Stimulated activated CD8-positive, alpha-beta memory T cell treated with anti-CD3 and anti-CD28 coated beads, Interleukin-15, amount 100 ng/mL, for 48 hours (primary cell): ENCODE measurements around the gene CECR2.

Experiments
- DNase-seq, 2 donors: peaks; one replicate each; pipeline ENCODE4 v3.0.0-alpha.2; 2020; ENCODE audit warnings: low read depth in 2 of 2

CECR2 gene

DNA sequence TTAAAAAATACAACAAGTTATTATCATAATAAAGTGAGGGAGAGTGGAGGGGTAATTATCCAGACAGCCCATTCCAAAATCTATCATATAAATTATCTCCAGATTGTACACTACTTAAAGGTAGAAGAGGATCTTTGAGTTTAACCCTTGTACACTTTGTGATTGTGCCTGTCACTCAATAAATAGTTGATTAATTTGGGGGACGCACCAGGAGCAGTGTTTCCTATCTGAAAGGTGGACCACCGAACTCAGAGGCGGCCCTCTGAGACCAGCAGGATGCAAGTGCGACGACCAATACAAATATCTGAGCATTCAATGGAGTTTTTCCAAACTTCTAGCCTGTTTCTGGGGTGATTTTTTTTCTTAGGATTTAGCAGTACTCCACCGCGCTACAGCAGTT is 1.1 kb upstream of the CECR2 start:
- DNase-seq, result no peak

DNA sequence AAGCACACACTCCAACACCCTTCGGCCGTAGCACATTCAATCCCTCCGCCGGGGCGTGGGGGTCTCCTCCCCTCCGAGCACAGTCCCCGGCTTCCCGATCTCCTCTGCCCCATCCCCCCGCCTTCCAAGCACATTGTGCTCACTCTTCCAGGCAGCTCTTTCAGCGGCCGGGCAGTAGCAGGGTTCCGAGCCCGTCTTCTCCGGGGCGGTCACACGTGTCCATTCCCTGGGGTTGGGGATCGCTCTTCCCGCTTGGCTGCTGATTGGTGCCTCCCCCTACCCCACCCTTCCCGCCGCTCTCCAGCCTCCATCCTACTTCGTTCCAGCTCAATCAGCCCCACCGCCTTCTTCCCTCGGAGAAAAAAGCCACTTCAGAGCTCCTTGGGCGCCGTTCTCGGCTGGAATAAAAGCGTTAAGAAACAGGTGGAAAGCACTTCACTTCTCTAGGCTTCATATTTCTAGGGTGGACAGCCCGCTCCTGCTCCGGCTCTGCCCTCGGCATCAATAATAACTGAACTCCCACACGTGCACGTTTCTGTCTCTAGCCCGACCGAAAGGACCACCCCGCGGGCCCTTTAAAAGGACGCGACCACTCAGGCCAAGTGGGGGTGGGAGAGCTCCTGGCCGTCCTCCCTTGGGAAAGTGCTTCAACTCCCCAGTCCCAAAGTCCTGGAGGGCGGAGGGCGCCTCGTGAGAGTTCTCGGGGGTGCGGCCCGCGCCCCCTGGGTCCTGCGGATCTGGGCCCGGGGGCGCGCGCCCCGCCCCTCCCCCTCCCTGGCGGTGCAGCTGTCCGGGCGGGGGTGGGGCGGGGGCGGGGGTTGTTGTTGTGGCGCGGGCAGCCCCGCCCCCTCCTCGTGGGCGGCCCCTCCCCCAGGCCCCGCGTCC is 464 bp upstream of the CECR2 start:
- no peak for DNase-seq

DNA sequence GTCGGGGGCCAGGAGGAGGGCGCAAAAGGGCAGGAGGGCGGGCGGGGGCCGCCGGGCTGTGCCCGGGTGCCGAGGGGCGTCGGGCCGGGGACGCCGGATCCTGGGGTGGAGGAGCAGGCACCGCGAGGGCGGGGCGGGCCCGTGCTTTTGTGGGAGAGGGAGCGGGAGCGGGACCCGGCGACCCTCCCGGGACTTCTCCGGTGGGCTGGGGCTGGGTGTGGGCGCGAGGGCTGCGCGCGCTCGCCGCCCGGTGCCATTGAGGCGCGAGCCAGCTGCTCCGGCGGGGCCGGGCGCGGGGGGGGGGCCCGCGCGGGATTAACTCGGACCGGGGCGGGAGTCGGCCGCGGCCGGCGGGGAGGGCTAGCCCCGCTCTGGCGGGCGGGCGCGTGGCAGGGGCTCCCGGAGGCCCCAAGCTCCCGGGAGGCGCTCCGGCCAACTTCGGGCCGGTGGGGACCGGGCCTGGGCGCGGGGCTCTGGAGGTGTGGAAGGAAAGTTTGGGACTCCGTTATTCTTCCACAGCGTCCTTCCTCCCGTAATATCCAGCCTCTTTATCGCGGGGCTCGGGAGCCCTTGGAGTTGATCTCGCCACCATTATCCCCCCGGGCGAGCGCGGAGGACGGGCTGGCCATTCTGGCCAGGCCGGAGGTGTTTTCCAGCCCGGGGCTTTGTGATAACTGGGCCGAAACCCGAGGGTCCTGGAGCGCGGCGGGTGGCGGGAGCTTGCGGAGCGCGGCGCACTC is 936 bp downstream of the CECR2 start:
- DNase-seq, result no peak

DNA sequence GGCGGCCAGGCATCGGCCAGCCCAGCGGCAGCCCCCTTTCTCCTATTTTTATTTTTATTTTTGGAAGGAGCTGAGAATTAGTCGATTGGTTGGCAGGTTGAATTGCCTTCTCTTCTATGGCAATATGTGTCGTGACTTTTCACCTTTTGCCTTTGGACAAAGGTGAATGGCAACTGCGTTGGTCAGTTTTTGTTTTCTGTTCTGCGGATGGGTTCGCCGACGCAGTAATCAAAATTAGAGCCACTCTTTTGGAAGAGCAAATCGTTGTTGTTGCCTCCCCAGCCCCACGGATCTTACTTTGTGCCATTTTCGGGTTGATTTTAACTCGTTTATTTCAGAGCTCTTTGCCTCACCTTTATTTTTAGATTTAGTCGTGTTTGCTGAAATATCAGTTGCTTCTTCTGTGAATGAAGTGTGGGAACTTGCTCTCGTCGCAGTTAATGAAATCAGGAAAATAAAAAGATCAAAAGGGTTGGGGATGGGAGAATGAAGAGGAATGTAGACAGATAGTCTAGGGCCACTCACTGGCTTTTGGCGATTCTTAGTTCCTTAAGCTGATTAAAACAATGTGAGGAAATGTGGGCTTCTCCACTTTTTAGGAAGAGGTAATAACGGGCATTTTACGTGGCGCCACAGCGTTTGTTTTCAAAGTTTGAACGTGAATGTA is 1.6 kb downstream of the CECR2 start:
- no peak for DNase-seq

DNA sequence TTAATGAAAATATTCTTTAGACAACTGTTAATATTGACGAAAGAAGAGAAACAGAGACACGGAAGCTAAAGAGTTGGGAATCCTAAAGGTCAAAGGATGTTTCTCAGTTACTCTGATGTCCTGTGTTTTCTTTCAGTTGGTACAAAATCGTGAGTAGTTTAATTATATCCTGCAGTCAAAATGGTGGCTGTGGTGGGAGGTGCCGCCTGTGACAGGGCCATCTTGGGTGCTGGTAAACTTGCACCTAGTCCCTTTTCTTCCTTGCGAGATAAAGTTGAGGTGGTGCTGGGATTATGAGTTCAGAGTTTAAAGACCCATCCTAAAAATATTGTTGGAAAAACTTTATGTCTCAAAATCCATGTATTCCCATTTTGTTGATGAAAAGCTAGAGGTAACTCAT is 2.2 kb downstream of the CECR2 start:
- DNase-seq, result no peak

DNA sequence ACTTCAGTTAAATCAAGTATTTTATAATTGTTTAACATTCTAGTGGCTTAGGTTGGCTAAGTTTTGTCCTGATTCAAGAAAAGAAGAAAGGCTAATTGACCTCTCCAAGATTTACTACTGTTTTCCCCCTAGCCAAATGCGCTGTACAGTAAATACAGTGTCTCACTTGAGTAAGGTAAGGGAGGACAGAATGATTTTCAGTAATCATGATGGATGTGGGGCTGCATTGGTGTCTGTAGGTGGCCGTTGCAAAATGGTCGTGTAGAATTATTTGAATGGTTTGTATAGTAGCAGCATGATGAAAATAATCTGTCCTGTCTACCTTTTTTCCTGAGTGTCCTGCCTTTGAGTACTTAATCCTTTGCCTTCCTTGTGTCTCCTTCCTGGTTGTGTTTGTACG is 4.6 kb downstream of the CECR2 start:
- no peak for DNase-seq

DNA sequence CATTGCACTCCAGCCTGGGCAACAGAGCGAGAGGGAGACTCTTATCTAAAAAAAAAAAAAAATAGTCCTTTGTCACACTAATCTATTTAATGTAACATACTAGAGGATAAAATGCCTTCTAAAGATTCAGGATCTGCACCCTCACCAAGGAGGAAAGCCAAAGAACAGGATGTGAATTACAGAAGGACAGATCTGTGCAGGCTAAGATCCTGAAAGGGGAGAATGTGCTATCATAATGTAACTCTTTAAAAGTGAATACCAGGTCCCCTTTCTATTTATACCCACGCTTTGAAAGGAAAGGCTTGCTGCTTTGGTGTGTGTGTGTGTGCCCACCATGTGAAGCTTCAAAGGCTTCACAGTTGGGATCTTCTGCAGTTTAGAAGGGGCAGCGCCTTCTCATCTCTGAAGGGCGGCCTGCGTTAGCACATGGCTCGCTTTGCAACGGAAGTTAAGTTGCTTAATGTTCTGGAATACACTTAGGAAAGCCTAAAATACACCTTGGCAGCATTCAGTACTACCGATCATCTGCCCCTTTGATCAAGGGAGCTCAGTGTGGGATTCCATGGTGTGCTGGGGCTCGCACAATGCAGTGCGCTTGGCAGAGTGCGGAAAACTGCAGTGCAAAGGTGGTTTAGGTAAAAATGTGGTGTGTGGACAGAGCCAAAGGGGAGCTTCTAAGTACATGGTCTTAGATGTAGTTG is 6.8 kb downstream of the CECR2 start:
- DNase-seq, result no peak

DNA sequence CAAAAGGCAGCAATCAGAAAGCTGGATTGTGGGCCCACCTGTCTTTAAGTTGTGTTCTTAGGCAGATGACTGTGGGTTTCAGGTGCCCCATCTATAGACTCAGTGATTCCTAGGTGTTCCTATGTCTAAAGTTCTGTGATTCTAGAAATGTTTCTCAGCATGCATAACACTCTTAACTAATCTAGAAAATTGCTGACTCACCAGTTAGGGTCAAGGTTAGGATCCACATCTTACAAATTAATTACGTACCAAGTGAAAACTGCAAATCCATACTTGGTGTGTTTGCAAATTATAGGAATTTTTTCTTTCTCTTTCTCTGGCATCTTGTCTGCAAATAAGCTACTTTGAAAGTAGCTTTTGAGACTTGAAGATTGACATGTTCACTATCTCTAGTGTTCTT is 7.7 kb downstream of the CECR2 start:
- no peak for DNase-seq

DNA sequence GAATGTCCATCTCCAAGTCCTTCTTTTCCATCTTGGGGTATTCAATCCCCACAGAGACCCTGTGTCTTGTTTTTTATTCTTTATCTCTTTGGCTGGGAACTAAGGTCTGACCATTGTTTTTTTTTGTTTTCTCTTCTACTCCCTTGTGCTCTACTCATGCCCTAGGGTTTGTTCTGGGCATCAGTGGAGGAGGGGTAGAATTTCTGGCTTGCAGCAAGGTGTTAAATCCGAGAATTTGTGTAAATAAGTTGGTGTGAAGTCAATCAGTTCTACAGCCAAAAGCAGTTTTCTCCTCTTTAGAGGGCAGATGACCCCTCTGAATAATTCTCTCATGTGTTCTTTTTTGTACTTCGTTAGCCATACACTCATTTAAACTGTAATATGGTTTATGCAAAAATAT is 10.7 kb downstream of the CECR2 start:
- no peak for DNase-seq

DNA sequence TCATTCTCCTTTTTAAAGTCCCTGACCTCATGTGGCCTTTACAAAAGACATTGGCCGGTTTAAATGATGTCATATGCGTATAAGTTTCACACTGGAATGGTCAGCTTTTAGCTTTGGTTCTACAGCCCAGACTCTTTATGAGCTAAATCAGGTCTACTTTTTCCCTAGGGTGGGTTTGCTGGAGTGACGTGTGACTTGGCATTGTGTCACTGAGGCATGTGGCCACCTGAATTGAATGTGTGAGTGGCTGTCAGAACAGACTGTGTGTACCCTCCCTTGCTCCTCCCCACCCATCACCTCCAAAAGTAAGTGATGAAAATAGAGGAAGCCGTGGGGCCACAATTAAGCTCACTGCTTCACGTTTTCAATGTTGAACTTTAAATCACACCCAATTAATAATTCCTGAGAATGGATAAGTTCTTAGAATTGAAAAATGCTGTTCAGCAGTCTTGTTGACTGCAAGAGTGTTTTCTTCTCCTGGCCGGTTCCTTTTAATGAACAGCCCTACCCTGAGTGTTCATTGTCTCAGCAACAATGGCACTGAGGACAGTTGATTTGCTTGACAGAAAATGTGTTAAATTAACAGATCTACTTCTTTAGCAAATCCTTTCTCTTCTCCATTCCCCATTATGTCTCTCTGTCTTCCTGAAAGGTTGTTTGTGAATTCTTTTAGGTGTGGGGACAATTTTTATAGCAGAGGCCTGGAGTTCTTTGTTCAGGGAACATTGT is 11.3 kb downstream of the CECR2 start:
- DNase-seq, result no peak

DNA sequence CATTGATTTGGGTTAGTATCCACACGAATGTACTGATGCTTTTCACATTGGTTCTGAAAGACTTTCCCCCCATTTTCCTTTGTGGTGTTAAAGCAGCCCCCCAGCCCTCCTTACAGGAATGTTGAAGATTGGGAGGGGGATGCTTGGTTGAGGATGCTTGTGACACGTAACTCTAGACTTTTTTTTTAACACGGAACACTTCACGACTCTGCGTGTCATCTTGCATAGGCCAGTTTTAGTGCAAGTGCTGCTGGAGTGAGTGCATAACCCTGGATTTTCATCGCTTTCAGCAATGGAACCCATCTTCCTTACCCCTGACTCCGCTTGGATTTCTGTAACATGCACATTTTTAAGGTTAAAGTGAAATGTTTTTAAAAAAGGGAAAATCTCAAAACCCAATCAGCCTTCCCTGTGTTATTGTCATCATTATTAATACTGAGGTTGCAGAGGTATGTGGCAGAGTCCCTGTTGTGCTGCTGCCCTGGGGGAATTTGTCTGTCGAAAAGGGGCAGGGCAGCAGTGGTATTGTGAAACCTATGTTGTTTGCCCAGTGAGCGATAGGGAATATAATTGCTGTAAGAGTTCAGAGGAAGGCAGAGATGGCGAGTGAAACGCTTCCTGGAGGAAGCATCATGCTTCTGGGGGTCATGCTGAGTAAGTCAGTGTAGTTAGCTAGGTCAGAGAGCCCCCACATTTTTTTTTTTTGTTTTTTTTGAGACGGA is 12.1 kb downstream of the CECR2 start:
- no peak for DNase-seq

DNA sequence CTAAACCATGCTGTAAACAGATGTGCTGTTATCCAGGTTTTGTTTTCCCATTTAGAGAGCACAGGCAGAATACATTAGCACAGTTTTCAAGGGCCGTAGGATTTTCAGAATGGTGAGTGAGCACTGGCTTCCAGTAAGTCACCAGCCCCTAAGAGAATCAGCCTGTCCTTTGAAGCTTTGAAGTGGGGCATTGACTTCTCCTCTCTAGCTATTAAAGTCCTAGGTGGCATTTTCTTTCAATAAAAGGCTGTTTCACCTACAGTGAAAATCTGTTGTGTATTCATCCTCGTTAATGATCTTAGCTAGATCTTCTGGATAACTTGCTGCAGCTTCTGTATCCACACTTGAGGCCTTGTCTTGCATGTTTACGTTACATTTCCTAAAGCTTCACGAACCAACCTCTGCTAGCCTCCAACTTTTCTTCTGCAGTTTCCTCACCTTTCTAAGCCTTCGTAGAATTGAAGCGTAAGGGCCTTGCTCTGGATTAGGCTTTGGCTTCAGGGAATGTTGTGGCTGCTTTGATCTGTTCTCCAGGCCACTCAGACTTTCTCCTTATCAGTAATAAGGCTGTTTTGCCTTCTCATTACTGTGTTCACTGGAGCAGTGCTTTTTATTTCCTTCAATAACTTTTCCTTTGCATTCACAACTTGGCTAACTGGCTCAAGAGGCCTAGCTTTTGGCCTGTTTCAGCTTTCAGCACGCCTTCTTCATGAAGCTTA is 15.5 kb downstream of the CECR2 start:
- no peak for DNase-seq

DNA sequence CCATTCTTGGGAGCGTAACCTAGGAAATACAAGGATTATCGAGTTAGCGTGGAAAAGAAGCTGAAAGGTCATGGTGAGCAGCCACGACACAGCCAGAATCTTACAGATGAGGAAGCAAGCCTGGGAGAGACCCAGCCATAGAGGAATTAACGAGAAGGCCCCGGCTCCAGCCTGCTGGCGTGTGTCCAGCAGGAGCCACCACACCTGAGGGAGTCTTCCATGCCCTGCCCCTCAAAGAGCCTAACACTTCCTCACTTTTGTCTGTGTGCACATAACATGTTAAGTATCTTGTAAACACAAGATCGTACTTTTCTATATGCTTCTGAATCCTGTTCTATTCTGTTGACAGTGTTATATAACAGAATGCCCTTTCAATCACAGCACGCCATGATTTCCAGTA is 18.1 kb downstream of the CECR2 start:
- no peak for DNase-seq

DNA sequence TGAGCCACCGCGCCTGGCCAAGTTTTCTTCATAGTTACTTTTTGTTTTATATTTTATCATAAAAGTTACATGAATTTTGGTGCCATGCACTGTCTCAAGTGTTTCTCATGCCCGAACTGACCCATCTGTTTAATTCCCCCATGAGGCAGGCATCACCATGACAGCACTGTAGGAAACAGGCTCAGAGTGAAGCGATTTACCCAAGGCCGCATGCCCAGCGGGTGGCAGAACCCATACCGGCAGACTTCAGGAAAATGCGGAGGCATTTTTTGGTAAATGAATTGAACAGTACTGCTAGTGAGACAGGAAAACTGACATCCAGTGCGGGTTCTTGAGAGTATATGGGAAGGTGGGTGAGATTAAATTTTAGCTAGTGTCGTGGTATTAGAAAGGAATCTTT is 19.0 kb downstream of the CECR2 start:
- no peak for DNase-seq

DNA sequence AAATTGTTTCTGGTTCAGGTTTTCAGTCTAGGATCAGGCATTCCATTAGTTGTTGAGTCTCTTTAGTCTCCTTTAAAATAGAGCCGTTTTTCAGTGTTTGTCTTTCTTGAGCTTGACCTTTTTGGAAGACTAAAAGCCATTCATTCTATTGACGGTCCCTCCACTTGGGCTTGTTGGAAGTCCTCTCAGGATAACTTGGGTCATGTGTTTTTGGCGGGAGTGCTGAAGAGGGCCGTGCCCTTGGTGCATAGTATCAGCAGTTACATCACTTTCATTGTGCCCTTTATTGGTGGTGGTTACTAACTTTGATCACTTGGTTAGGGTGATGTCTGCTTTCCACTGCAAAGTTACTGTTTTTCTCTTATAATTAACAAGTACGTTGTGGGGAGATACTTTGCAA is 20.8 kb downstream of the CECR2 start:
- DNase-seq, result no peak

DNA sequence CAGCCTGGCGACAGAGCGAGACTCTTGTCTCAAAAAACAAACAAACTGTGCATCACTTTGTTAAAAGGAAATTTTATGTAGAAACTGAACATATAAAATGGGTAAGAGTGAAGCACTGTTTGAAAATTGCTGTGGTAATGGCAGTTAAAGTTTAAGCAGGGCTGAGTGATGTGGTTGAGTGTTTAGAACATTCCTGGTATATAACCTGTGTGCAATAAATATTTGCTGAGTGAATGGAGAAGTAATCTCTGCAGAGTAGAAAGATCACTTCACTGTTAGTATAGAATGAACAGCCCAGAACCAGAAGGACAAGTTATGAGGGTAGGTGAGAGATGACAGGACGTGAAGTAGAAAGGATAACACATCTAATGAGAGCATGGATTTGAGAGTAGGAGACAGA is 27.3 kb downstream of the CECR2 start:
- no peak for DNase-seq

DNA sequence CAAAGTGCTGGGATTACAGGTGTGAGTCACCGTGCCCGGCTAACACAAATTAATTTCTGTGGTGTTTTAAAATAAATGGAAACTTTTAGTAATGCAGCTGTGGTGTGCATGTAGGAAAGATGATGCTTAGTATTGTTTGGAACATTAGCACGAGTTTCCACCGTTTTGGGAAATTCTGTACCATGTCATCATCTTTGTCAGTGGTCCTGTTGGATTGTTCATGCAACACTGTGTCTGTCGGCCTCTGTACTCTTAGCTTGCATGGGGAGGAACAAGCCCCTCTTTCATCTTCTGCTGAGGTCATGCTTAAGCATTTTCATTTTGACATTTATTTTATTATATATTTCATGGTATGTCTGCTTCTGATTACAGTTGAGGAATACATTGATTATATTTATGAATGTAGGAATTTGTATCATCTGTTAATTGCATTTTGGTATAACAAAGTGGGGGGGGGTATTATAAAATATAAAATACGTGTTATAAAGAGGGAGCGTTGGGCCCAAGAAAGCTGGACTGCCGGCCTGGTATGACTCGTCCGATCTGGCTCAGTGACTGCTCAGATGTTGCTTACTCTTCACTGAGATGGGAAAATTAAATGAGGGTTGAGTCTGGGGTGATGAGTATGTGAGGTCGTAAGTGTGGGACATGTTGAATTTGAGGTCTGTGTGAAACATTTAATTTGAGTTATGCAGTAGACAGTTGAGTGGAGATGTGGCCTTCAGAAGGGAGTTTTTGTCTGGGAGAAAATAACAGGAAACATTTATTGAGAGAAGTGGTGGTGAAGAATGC is 28.7 kb downstream of the CECR2 start:
- no peak for DNase-seq

DNA sequence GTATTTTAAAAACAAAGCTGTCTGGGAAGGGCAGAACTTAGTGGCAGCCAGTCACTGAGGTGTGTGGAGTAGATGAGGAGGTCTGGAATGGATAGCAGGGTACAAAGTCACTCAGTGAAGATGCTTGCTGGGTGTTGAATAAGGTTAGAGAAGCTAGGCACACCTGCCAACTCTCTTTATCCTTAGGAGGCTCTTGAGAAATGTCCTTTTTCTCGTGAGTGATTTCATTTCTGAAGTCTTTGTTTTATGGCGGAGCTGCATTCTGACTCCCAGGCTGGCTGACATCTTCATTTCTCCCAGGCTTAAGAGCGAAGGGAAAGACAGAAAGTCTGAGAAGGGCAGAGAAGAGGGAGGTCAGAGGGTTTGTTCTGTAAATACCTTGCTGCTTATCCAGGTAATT is 31.0 kb downstream of the CECR2 start:
- no peak for DNase-seq

DNA sequence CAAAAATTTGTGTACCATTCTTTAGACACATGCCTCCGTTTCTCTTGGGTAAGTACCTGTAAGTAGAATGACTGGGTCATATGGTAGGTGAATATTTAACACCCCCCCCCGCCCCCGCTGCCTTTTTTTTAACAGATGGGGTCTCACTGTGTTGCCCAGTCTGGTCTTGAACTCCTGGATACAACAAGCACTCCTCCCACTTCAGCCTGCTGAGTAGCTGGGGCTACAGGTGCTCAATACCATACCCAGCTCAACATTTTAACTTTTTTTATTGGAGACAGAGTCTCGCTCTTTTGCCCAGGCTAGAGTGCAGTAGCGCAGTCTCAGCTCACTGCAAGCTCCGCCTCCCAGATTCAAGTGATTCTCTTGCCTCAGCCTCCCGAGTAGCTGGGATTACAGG is 32.5 kb downstream of the CECR2 start:
- no peak for DNase-seq
